Activated T-helper 2 cell treated with anti-CD3 and anti-CD28 coated beads, Interferon-gamma antibody, Interleukin-2, Interleukin-4, amounts not matched to agents 10 μg/mL and 5 μg/mL and 100 μg/mL, durations not matched to agents 14 hours and 24 hours and 36 hours (primary cell): ENCODE results near the gene PDCD4. TPM values are rescaled to one million over a fixed set of nuclear protein-coding genes. Genes with fewer than 3 reads are reported as not detected.

Experiments
- DNase-seq: peaks from one replicate; pipeline ENCODE4 v3.0.0; 2021; ENCODE audit warnings: low spot score
- H3K27ac Mint-ChIP-seq: one replicate; pipeline ENCODE4 v1.8.0; 2021; ENCODE audit warnings: mixed read lengths
- H3K27me3 Mint-ChIP-seq: one replicate; pipeline ENCODE4 v1.8.0; 2021; ENCODE audit warnings: low read depth, mixed read lengths
- H3K36me3 Mint-ChIP-seq: one replicate; pipeline ENCODE4 v1.8.0; 2021; ENCODE audit warnings: low read depth, mixed read lengths
- H3K4me1 Mint-ChIP-seq: one replicate; pipeline ENCODE4 v1.8.0; 2021; ENCODE audit warnings: low read depth, mixed read lengths
- H3K4me3 Mint-ChIP-seq: one replicate; pipeline ENCODE4 v1.8.0; 2021; ENCODE audit warnings: low read depth, mild to moderate bottlenecking, moderate library complexity, mixed read lengths
- H3K9me3 Mint-ChIP-seq: one replicate; pipeline ENCODE4 v1.8.0; 2021; ENCODE audit warnings: mixed read lengths
- intact Hi-C: fragments of 100-400 bp; cut with micrococcal nuclease; formaldehyde crosslinking; loops from one replicate; pipeline ENCODE4 v1.15.1; 2023
- total RNA-seq: library from RNA; stranded (reverse); gene quantifications from 2 replicates; pipeline ENCODE4 v1.2.3, GENCODE V29; 2022

The PDCD4 gene
- total RNA-seq, 1 donor from 2014 or later = 60.4 TPM

- no peak for DNase-seq
- Mint-ChIP-seq H3K4me3 (no peak overlapping the region), H3K9me3 (peaks cover 4% of the 10 kb centered on the region), H3K36me3 (peaks cover 14% of the 10 kb centered on the region), H3K27ac (peak overlapping the region; percentile 86), H3K27me3 (no peaks in the 10 kb centered on the region), H3K4me1 (peaks cover 58% of the 10 kb centered on the region)
- intact Hi-C loops = loop anchor here (2.0 kb wide), 1 partner anchor 17 kb away; no protein-coding TSS in a partner anchor
Observed at GRCh38 chr10:110859206-110859972, 12.3 kb upstream of the PDCD4 start.

GRCh38 chr10:110859973-110860376 lies 11.8 kb upstream of the PDCD4 start:
- peaks cover 14% of the 10 kb centered on the region for H3K36me3 Mint-ChIP-seq
- no peak overlapping the region for H3K4me3 Mint-ChIP-seq
- intact Hi-C loops = loop anchor here (2.0 to 10.0 kb wide), 2 partner anchors 17 to 445 kb away; no protein-coding TSS in a partner anchor

GRCh38 chr10:110860576-110861241 lies 11.0 kb upstream of the PDCD4 start:
- H3K4me1 Mint-ChIP-seq = peaks cover 70% of the 10 kb centered on the region
- intact Hi-C loops = loop anchor here (10.0 kb wide), 1 partner anchor 446 kb away; no protein-coding TSS in a partner anchor
- H3K4me3 Mint-ChIP-seq = peak overlapping the region; percentile 18
- peaks cover 4% of the 10 kb centered on the region for H3K9me3 Mint-ChIP-seq
- peak overlapping the region; percentile 86 for H3K27ac Mint-ChIP-seq
- peak; percentile 38 for DNase-seq
- no peaks in the 10 kb centered on the region for H3K27me3 Mint-ChIP-seq
- peaks cover 14% of the 10 kb centered on the region for H3K36me3 Mint-ChIP-seq

More at GRCh38 chr10:110859973-110860376, 11.8 kb upstream of the PDCD4 start:
- H3K4me1 Mint-ChIP-seq = peaks cover 64% of the 10 kb centered on the region
- peak; percentile 2 for DNase-seq
- no peaks in the 10 kb centered on the region for H3K27me3 Mint-ChIP-seq
- H3K9me3 Mint-ChIP-seq = peaks cover 4% of the 10 kb centered on the region
- H3K27ac Mint-ChIP-seq = peak overlapping the region; percentile 86

- Mint-ChIP-seq H3K27me3 (no peaks in the 10 kb centered on the region), H3K27ac (no peak overlapping the region), H3K4me1 (peaks cover 73% of the 10 kb centered on the region), H3K36me3 (peaks cover 11% of the 10 kb centered on the region), H3K4me3 (no peak overlapping the region), H3K9me3 (no peaks in the 10 kb centered on the region)
- no peak for DNase-seq
- intact Hi-C loops = loop anchor here (10.0 kb wide), 1 partner anchor 447 kb away; no protein-coding TSS in a partner anchor
Observed at GRCh38 chr10:110861476-110861875, 10.3 kb upstream of the PDCD4 start.

- Mint-ChIP-seq H3K27ac (no peak overlapping the region), H3K9me3 (no peaks in the 10 kb centered on the region), H3K36me3 (peaks cover 11% of the 10 kb centered on the region), H3K27me3 (no peaks in the 10 kb centered on the region), H3K4me3 (no peak overlapping the region), H3K4me1 (peaks cover 77% of the 10 kb centered on the region)
- no peak for DNase-seq
- intact Hi-C loops = loop anchor here (10.0 kb wide), 1 partner anchor 447 kb away; no protein-coding TSS in a partner anchor
Observed at GRCh38 chr10:110861930-110862649, 9.6 kb upstream of the PDCD4 start.

GRCh38 chr10:110862961-110863360 lies 8.8 kb upstream of the PDCD4 start:
- Mint-ChIP-seq H3K4me1 (peaks cover 75% of the 10 kb centered on the region), H3K9me3 (no peaks in the 10 kb centered on the region), H3K27me3 (no peaks in the 10 kb centered on the region), H3K4me3 (no peak overlapping the region), H3K27ac (peak overlapping the region; percentile 13), H3K36me3 (peaks cover 11% of the 10 kb centered on the region)
- no peak for DNase-seq
- intact Hi-C loops = loop anchor here (10.0 kb wide), 1 partner anchor 448 kb away; no protein-coding TSS in a partner anchor

GRCh38 chr10:110863361-110863760 lies 8.4 kb upstream of the PDCD4 start:
- DNase-seq = no peak
- H3K36me3 Mint-ChIP-seq = peaks cover 11% of the 10 kb centered on the region
- peaks cover 72% of the 10 kb centered on the region for H3K4me1 Mint-ChIP-seq
- no peaks in the 10 kb centered on the region for H3K27me3 Mint-ChIP-seq
- intact Hi-C loops = loop anchor here (10.0 kb wide), 1 partner anchor 449 kb away; no protein-coding TSS in a partner anchor
- H3K9me3 Mint-ChIP-seq = no peaks in the 10 kb centered on the region
- peak overlapping the region; percentile 13 for H3K27ac Mint-ChIP-seq
- no peak overlapping the region for H3K4me3 Mint-ChIP-seq

GRCh38 chr10:110863956-110864355 lies 7.8 kb upstream of the PDCD4 start:
- Mint-ChIP-seq H3K27me3 (no peaks in the 10 kb centered on the region), H3K9me3 (no peaks in the 10 kb centered on the region), H3K36me3 (peaks cover 11% of the 10 kb centered on the region), H3K27ac (peak overlapping the region; percentile 66), H3K4me1 (peaks cover 72% of the 10 kb centered on the region), H3K4me3 (no peak overlapping the region)
- intact Hi-C loops = loop anchor here (2.0 to 10.0 kb wide), 2 partner anchors 89 to 449 kb away; no protein-coding TSS in a partner anchor
- DNase-seq = no peak

GRCh38 chr10:110864662-110865140 lies 7.0 kb upstream of the PDCD4 start:
- Mint-ChIP-seq H3K36me3 (peaks cover 11% of the 10 kb centered on the region), H3K9me3 (no peaks in the 10 kb centered on the region), H3K27ac (peak overlapping the region; percentile 93), H3K4me3 (peak overlapping the region; percentile 72), H3K27me3 (no peaks in the 10 kb centered on the region), H3K4me1 (peaks cover 73% of the 10 kb centered on the region)
- intact Hi-C loops = loop anchor here (2.0 to 10.0 kb wide), 2 partner anchors 90 to 450 kb away; no protein-coding TSS in a partner anchor
- peak; percentile 65 for DNase-seq

GRCh38 chr10:110865186-110865808 lies 6.4 kb upstream of the PDCD4 start:
- intact Hi-C loops = loop anchor here (2.0 to 10.0 kb wide), 2 partner anchors 90 to 450 kb away; no protein-coding TSS in a partner anchor
- no peaks in the 10 kb centered on the region for H3K27me3 Mint-ChIP-seq
- H3K4me3 Mint-ChIP-seq = peak overlapping the region; percentile 72
- peak overlapping the region; percentile 93 for H3K27ac Mint-ChIP-seq
- H3K4me1 Mint-ChIP-seq = peaks cover 73% of the 10 kb centered on the region
- DNase-seq = no peak
- H3K9me3 Mint-ChIP-seq = no peaks in the 10 kb centered on the region
- peaks cover 11% of the 10 kb centered on the region for H3K36me3 Mint-ChIP-seq

GRCh38 chr10:110865809-110866482 lies 5.8 kb upstream of the PDCD4 start:
- H3K9me3 Mint-ChIP-seq = no peaks in the 10 kb centered on the region
- H3K27me3 Mint-ChIP-seq = no peaks in the 10 kb centered on the region
- intact Hi-C loops = loop anchor here (2.0 to 10.0 kb wide), 2 partner anchors 91 to 451 kb away; no protein-coding TSS in a partner anchor
- no peak overlapping the region for H3K4me3 Mint-ChIP-seq
- H3K36me3 Mint-ChIP-seq = peaks cover 6% of the 10 kb centered on the region
- H3K4me1 Mint-ChIP-seq = peaks cover 73% of the 10 kb centered on the region
- peak overlapping the region; percentile 93 for H3K27ac Mint-ChIP-seq
- no peak for DNase-seq
